GM23338 (cell line): ENCODE measurements around the gene ZBTB7C. TPM values are rescaled to one million over a fixed set of nuclear protein-coding genes. Genes with fewer than 3 reads are reported as not detected.

ENCODE experiments used
- ATAC-seq: fragments of 200-7000 bp; cut with Tn5 transposase; 3 replicates; pipeline ENCODE4 v1.9.1; 2020
- DNase-seq: peaks from one replicate; pipeline ENCODE4 v3.0.0-alpha.2; 2015; ENCODE audit warnings: low spot score
- H2AFZ ChIP-seq: fragments of 200-600 bp; sonication (generic); 2 replicates; pipeline ENCODE4 v1.8.0; 2016; ENCODE audit warnings: antibody characterized with exemption, mild to moderate bottlenecking, moderate library complexity
- H3F3A ChIP-seq: fragments of 200-600 bp; sonication (generic); replicated peaks from 2 replicates; pipeline ENCODE4 v1.8.0; 2017; ENCODE audit warnings: antibody characterized with exemption, mixed run types, low read depth
- H3K27ac ChIP-seq: fragments of 200-600 bp; sonication (generic); 2 replicates; pipeline ENCODE4 v1.6.1; 2016; ENCODE audit warnings: low read depth
- H3K27me3 ChIP-seq: fragments of 200-600 bp; sonication (generic); 2 replicates; pipeline ENCODE4 v1.8.0; 2016; ENCODE audit warnings: mild to moderate bottlenecking, mixed run types, moderate library complexity; ENCODE audit not compliant: insufficient read depth
- H3K36me3 ChIP-seq: fragments of 200-600 bp; sonication (generic); 2 replicates; pipeline ENCODE4 v1.8.0; 2016; ENCODE audit warnings: mild to moderate bottlenecking; ENCODE audit not compliant: insufficient read depth
- H3K4me1 ChIP-seq: fragments of 200-600 bp; sonication (generic); 2 replicates; pipeline ENCODE4 v1.8.0; 2016; ENCODE audit warnings: mild to moderate bottlenecking, moderate library complexity; ENCODE audit not compliant: insufficient read depth
- H3K4me2 ChIP-seq: fragments of 200-600 bp; sonication (generic); 2 replicates; pipeline ENCODE4 v1.7.1; 2017; ENCODE audit warnings: mixed run types
- H3K4me3 ChIP-seq: fragments of 200-600 bp; sonication (generic); 2 replicates; pipeline ENCODE4 v1.6.1; 2016; ENCODE audit warnings: mixed run types
- H3K79me2 ChIP-seq: fragments of 200-600 bp; sonication (generic); replicated peaks from 2 replicates; pipeline ENCODE4 v1.8.0; 2017; ENCODE audit warnings: mild to moderate bottlenecking; ENCODE audit not compliant: insufficient read depth
- H3K9me2 ChIP-seq: fragments of 200-600 bp; sonication (generic); 2 replicates; pipeline ENCODE4 v1.8.0; 2017; ENCODE audit not compliant: insufficient read depth
- H4K20me1 ChIP-seq: fragments of 200-600 bp; sonication (generic); replicated peaks from 2 replicates; pipeline ENCODE4 v1.8.0; 2017; ENCODE audit warnings: mild to moderate bottlenecking; ENCODE audit not compliant: insufficient read depth
- H3K27ac Mint-ChIP-seq: 2 replicates; pipeline ENCODE4 v1.8.0; 2020; ENCODE audit warnings: inconsistent platforms, mild to moderate bottlenecking, moderate library complexity, mixed read lengths
- H3K27me3 Mint-ChIP-seq: 3 replicates; pipeline ENCODE4 v1.8.0; 2022; ENCODE audit warnings: low read depth, mild to moderate bottlenecking, moderate library complexity, mixed read lengths, inconsistent platforms; ENCODE audit not compliant: insufficient read depth, poor library complexity
- H3K36me3 Mint-ChIP-seq: 3 replicates; pipeline ENCODE4 v1.8.0; 2021; ENCODE audit warnings: low read depth, mild to moderate bottlenecking, inconsistent platforms, moderate library complexity, mixed read lengths
- H3K4me1 Mint-ChIP-seq: 3 replicates; pipeline ENCODE4 v1.8.0; 2020; ENCODE audit warnings: mild to moderate bottlenecking, inconsistent platforms, mixed read lengths
- H3K4me3 Mint-ChIP-seq: 3 replicates; pipeline ENCODE4 v1.8.0; 2021; ENCODE audit warnings: moderate library complexity, mild to moderate bottlenecking, inconsistent platforms, mixed read lengths
- H3K9me3 Mint-ChIP-seq: 3 replicates; pipeline ENCODE4 v1.8.0; 2020; ENCODE audit warnings: moderate library complexity, mild to moderate bottlenecking, inconsistent platforms, mixed read lengths
- CREB1 ChIP-seq: fragments of 250-450 bp; sonication (Bioruptor Pico); IDR thresholded peaks from 2 replicates; pipeline ENCODE4 v1.5.0; 2020; ENCODE audit warnings: low read depth, mild to moderate bottlenecking, moderate library complexity
- EZH2 ChIP-seq: fragments of 200-600 bp; sonication (generic); IDR thresholded peaks from one replicate; pipeline ENCODE4 v1.8.0; 2017; ENCODE audit warnings: antibody characterized with exemption, mild to moderate bottlenecking, low read depth; ENCODE audit not compliant: unreplicated experiment
- EZH2phosphoT487 ChIP-seq: fragments of 200-600 bp; sonication (generic); IDR thresholded peaks from one replicate; pipeline ENCODE4 v1.8.1; 2018; ENCODE audit warnings: antibody characterized with exemption; ENCODE audit not compliant: unreplicated experiment
- JUNB ChIP-seq: IDR thresholded peaks from one replicate; pipeline ENCODE4 v1.6.1; 2016; ENCODE audit warnings: antibody characterized with exemption; ENCODE audit not compliant: unreplicated experiment
- NANOG ChIP-seq: IDR thresholded peaks from 2 replicates; pipeline ENCODE4 v1.6.1; 2016; ENCODE audit warnings: antibody characterized with exemption, borderline replicate concordance
- POLR2AphosphoS5 ChIP-seq: IDR thresholded peaks from 2 replicates; pipeline ENCODE4 v1.6.1; 2016; ENCODE audit warnings: antibody characterized with exemption, low read depth
- STAT1 ChIP-seq: IDR thresholded peaks from one replicate; pipeline ENCODE4 v1.6.1; 2016; ENCODE audit warnings: antibody characterized with exemption; ENCODE audit not compliant: unreplicated experiment
- ZNF114 ChIP-seq: fragments of 250-450 bp; sonication (Bioruptor Pico); IDR thresholded peaks from 2 replicates; pipeline ENCODE4 v1.5.0; 2020; ENCODE audit warnings: mild to moderate bottlenecking, moderate library complexity
- ZNF331 ChIP-seq: fragments of 250-450 bp; sonication (Bioruptor Pico); IDR thresholded peaks from 2 replicates; pipeline ENCODE4 v1.5.0; 2020; ENCODE audit warnings: low read depth, mild to moderate bottlenecking, moderate library complexity
- polyA plus RNA-seq: library from polyadenylated mRNA; unstranded; fragments of >200 nt; fragmentation: Nextera tagmentation; extraction: Ambion mirVana; gene quantifications from 2 replicates; pipeline ENCODE4 v1.2.1, GENCODE V29; 2016
- total RNA-seq: library from RNA; depleted of rRNA; stranded (reverse); fragments of >200 nt; shearing (Covaris generic); gene quantifications from 2 replicates; pipeline ENCODE4 v1.2.3, GENCODE V29; 2014
- TF ChIP-seq, protein P1 (sequence below): IDR thresholded peaks from 2 replicates; pipeline ENCODE4 v1.6.1; 2016; ENCODE audit warnings: antibody characterized with exemption
- TF ChIP-seq, protein P2 (sequence below): fragments of 250-450 bp; sonication (Bioruptor Pico); IDR thresholded peaks from 2 replicates; pipeline ENCODE4 v1.5.0; 2020; ENCODE audit warnings: mild to moderate bottlenecking, moderate library complexity
- TF ChIP-seq, protein P3 (sequence below): IDR thresholded peaks from one replicate; pipeline ENCODE4 v1.6.1; 2018; ENCODE audit warnings: antibody characterized with exemption; ENCODE audit not compliant: unreplicated experiment

Gene ZBTB7C
- total and polyA plus RNA-seq, 2 experiments from 2014 or later, result 0.03 to 0.14 TPM

DNA sequence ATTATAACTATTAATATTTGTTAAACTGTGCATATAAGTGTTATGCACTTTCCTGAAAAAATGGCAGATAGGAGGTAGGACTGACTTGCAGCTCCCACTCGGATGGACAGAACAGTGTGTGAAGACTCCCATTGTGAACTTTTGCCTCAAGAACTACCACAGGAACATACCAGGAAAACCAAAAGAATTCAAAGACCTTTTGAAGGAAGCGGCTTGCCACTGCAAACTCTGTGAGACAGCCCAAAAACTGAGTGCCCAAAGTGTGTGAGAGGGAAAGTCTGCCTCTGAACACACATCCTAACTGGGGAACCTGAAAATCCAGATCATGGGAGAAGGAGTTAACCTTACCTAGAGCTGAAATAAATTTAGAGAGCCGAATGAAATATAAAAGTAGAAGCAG lies 171.0 kb downstream of the ZBTB7C start:
- no peak overlapping the region for H3K4me3 ChIP-seq
- Mint-ChIP-seq H3K9me3 (peaks cover 1% of the 10 kb centered on the region; the same call in 1 of the 3 replicates), H3K36me3 (no peaks in the 10 kb centered on the region), H3K27me3 (peaks cover 2% of the 10 kb centered on the region), H3K4me1 (peaks cover 5% of the 10 kb centered on the region; the same call in 2 of the 3 replicates), H3K4me3 (no peak overlapping the region), H3K27ac (no peak overlapping the region)
- H3K27me3 ChIP-seq, result no peaks in the 10 kb centered on the region
- no peaks in the 10 kb centered on the region for H3K79me2 ChIP-seq
- no peaks in the 10 kb centered on the region for H3K9me2 ChIP-seq
- no peak overlapping the region for H3K27ac ChIP-seq
- no peaks in the 10 kb centered on the region for H4K20me1 ChIP-seq
- H2AFZ ChIP-seq, result peak overlapping the region; percentile 69; the same call in 1 of the 2 replicates
- no peaks in the 10 kb centered on the region for H3F3A ChIP-seq
- no peaks in the 10 kb centered on the region for H3K4me1 ChIP-seq
- no peak overlapping the region for H3K4me2 ChIP-seq
- ATAC-seq, result no peak
- DNase-seq, result no peak
- H3K36me3 ChIP-seq, result no peaks in the 10 kb centered on the region
- no peak for TF ChIP-seq JUNB

DNA sequence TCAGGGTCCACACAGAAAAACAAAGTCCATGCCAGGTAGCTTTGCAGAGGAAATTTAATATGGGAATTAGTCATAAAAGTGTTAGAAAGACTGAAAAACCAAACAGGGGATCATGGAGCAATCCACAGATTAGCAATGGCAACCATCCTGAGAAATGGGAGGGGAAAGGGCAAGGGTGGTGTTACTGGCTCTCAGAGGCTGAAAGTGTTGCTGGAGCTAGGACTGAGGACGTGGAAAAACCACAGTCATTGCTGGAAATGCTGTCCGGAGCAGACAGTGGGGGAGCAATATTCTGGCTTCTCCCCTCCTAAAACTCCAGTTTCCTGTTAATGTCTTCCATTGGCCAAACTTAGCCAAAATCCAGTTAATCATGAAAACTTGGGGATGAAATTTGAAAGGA lies 172.4 kb downstream of the ZBTB7C start:
- H3K4me3 ChIP-seq, result no peak overlapping the region
- H3K36me3 ChIP-seq, result no peaks in the 10 kb centered on the region
- no peak overlapping the region for H3K27ac Mint-ChIP-seq
- H3K4me3 Mint-ChIP-seq, result no peak overlapping the region
- ATAC-seq, result no peak
- no peak for DNase-seq
- H3K4me1 ChIP-seq, result no peaks in the 10 kb centered on the region
- no peaks in the 10 kb centered on the region for H3K36me3 Mint-ChIP-seq
- no peaks in the 10 kb centered on the region for H3F3A ChIP-seq
- peaks cover 5% of the 10 kb centered on the region; the same call in 2 of the 3 replicates for H3K4me1 Mint-ChIP-seq
- no peaks in the 10 kb centered on the region for H4K20me1 ChIP-seq
- H3K27me3 Mint-ChIP-seq, result peaks cover 2% of the 10 kb centered on the region
- no peaks in the 10 kb centered on the region for H3K79me2 ChIP-seq
- no peaks in the 10 kb centered on the region; the same call in 2 of the 3 replicates for H3K9me3 Mint-ChIP-seq
- no peak overlapping the region for H3K4me2 ChIP-seq
- no peaks in the 10 kb centered on the region for H3K27me3 ChIP-seq
- H3K27ac ChIP-seq, result no peak overlapping the region
- no peak overlapping the region for H2AFZ ChIP-seq
- no peaks in the 10 kb centered on the region for H3K9me2 ChIP-seq
- no peak for TF ChIP-seq NANOG
- TF ChIP-seq, protein P1, sequence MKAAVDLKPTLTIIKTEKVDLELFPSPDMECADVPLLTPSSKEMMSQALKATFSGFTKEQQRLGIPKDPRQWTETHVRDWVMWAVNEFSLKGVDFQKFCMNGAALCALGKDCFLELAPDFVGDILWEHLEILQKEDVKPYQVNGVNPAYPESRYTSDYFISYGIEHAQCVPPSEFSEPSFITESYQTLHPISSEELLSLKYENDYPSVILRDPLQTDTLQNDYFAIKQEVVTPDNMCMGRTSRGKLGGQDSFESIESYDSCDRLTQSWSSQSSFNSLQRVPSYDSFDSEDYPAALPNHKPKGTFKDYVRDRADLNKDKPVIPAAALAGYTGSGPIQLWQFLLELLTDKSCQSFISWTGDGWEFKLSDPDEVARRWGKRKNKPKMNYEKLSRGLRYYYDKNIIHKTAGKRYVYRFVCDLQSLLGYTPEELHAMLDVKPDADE, result no peak
- TF ChIP-seq ZNF331 (CRISPR knock-in tag), result no peak
- TF ChIP-seq POLR2AphosphoS5, result no peak
- TF ChIP-seq, protein P2, sequence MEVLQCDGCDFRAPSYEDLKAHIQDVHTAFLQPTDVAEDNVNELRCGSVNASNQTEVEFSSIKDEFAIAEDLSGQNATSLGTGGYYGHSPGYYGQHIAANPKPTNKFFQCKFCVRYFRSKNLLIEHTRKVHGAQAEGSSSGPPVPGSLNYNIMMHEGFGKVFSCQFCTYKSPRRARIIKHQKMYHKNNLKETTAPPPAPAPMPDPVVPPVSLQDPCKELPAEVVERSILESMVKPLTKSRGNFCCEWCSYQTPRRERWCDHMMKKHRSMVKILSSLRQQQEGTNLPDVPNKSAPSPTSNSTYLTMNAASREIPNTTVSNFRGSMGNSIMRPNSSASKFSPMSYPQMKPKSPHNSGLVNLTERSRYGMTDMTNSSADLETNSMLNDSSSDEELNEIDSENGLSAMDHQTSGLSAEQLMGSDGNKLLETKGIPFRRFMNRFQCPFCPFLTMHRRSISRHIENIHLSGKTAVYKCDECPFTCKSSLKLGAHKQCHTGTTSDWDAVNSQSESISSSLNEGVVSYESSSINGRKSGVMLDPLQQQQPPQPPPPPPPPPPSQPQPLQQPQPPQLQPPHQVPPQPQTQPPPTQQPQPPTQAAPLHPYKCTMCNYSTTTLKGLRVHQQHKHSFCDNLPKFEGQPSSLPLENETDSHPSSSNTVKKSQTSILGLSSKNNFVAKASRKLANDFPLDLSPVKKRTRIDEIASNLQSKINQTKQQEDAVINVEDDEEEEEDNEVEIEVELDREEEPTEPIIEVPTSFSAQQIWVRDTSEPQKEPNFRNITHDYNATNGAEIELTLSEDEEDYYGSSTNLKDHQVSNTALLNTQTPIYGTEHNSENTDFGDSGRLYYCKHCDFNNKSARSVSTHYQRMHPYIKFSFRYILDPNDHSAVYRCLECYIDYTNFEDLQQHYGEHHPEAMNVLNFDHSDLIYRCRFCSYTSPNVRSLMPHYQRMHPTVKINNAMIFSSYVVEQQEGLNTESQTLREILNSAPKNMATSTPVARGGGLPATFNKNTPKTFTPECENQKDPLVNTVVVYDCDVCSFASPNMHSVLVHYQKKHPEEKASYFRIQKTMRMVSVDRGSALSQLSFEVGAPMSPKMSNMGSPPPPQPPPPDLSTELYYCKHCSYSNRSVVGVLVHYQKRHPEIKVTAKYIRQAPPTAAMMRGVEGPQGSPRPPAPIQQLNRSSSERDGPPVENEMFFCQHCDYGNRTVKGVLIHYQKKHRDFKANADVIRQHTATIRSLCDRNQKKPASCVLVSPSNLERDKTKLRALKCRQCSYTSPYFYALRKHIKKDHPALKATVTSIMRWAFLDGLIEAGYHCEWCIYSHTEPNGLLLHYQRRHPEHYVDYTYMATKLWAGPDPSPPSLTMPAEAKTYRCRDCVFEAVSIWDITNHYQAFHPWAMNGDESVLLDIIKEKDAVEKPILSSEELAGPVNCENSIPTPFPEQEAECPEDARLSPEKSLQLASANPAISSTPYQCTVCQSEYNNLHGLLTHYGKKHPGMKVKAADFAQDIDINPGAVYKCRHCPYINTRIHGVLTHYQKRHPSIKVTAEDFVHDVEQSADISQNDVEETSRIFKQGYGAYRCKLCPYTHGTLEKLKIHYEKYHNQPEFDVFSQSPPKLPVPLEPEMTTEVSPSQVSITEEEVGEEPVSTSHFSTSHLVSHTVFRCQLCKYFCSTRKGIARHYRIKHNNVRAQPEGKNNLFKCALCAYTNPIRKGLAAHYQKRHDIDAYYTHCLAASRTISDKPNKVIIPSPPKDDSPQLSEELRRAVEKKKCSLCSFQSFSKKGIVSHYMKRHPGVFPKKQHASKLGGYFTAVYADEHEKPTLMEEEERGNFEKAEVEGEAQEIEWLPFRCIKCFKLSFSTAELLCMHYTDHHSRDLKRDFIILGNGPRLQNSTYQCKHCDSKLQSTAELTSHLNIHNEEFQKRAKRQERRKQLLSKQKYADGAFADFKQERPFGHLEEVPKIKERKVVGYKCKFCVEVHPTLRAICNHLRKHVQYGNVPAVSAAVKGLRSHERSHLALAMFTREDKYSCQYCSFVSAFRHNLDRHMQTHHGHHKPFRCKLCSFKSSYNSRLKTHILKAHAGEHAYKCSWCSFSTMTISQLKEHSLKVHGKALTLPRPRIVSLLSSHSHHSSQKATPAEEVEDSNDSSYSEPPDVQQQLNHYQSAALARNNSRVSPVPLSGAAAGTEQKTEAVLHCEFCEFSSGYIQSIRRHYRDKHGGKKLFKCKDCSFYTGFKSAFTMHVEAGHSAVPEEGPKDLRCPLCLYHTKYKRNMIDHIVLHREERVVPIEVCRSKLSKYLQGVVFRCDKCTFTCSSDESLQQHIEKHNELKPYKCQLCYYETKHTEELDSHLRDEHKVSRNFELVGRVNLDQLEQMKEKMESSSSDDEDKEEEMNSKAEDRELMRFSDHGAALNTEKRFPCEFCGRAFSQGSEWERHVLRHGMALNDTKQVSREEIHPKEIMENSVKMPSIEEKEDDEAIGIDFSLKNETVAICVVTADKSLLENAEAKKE, result no peak
- TF ChIP-seq STAT1, result no peak
- no peak for TF ChIP-seq EZH2phosphoT487
- TF ChIP-seq JUNB, result no peak
- TF ChIP-seq, protein P3, sequence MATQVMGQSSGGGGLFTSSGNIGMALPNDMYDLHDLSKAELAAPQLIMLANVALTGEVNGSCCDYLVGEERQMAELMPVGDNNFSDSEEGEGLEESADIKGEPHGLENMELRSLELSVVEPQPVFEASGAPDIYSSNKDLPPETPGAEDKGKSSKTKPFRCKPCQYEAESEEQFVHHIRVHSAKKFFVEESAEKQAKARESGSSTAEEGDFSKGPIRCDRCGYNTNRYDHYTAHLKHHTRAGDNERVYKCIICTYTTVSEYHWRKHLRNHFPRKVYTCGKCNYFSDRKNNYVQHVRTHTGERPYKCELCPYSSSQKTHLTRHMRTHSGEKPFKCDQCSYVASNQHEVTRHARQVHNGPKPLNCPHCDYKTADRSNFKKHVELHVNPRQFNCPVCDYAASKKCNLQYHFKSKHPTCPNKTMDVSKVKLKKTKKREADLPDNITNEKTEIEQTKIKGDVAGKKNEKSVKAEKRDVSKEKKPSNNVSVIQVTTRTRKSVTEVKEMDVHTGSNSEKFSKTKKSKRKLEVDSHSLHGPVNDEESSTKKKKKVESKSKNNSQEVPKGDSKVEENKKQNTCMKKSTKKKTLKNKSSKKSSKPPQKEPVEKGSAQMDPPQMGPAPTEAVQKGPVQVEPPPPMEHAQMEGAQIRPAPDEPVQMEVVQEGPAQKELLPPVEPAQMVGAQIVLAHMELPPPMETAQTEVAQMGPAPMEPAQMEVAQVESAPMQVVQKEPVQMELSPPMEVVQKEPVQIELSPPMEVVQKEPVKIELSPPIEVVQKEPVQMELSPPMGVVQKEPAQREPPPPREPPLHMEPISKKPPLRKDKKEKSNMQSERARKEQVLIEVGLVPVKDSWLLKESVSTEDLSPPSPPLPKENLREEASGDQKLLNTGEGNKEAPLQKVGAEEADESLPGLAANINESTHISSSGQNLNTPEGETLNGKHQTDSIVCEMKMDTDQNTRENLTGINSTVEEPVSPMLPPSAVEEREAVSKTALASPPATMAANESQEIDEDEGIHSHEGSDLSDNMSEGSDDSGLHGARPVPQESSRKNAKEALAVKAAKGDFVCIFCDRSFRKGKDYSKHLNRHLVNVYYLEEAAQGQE, result no peak
- no peak for TF ChIP-seq EZH2
- no peak for TF ChIP-seq CREB1
- no peak for TF ChIP-seq ZNF114 (CRISPR knock-in tag)
